Keratinocyte (primary cell): Measurements from ENCODE around the gene ST6GALNAC6. TPM values are rescaled to one million over a fixed set of nuclear protein-coding genes. Genes with fewer than 3 reads are reported as not detected.
"Not testable (repeated sequence)": the region's sequence is repeated elsewhere in the genome, so short reads cannot be mapped to it uniquely, and the experiment has no call there.

Source experiments
- DNase-seq: peaks from one replicate; pipeline ENCODE4 v3.0.0-alpha.2; 2011; ENCODE audit warnings: low read depth, missing footprints, low spot score
- FAIRE-seq: peaks from 2 replicates; lab custom pipeline; 2011; peaks lifted over from hg19 to GRCh38; lab: Jason Lieb, UNC
- H2AFZ ChIP-seq: 2 replicates; pipeline ENCODE4 v1.6.0; 2012; ENCODE audit warnings: low read length, control low read depth, inconsistent platforms; ENCODE audit not compliant: control insufficient read depth
- H3K27ac ChIP-seq: 2 replicates; pipeline ENCODE4 v1.5.1; 2011; ENCODE audit warnings: low read length; ENCODE audit not compliant: control insufficient read depth, insufficient read depth
- H3K27me3 ChIP-seq: 3 replicates; pipeline ENCODE4 v1.6.0; 2011; ENCODE audit warnings: low read length; ENCODE audit not compliant: control insufficient read depth, insufficient read depth; ENCODE audit errors: extremely low read depth
- H3K36me3 ChIP-seq, 2 experiments: 2 replicates in 1 of 2; 3 replicates in 1 of 2; pipeline ENCODE4 v1.5.1; 2011; ENCODE audit warnings: low read length in 2 of 2, mild to moderate bottlenecking in 1 of 2; ENCODE audit not compliant: control insufficient read depth in 2 of 2, insufficient read depth in 2 of 2; ENCODE audit errors: extremely low read depth in 1 of 2
- H3K4me1 ChIP-seq: 3 replicates; pipeline ENCODE4 v1.5.1; 2011; ENCODE audit warnings: low read length; ENCODE audit not compliant: control insufficient read depth, insufficient read depth; ENCODE audit errors: extremely low read depth
- H3K4me2 ChIP-seq: 3 replicates; pipeline ENCODE4 v1.6.0; 2011; ENCODE audit warnings: low read depth, low read length; ENCODE audit not compliant: control insufficient read depth, insufficient read depth; ENCODE audit errors: extremely low read depth
- H3K4me3 ChIP-seq, 3 experiments: fragments of 200-600 bp in 1 of 3; sonication (generic) in 1 of 3; 2 replicates in 2 of 3; 3 replicates in 1 of 3; pipeline ENCODE4 v1.5.1; 2011 to 2016; ENCODE audit warnings: low read length in 3 of 3, mild to moderate bottlenecking in 3 of 3, control low read depth in 2 of 3, inconsistent platforms in 1 of 3, low read depth in 1 of 3, mixed read lengths in 1 of 3, mixed run types in 1 of 3, moderate library complexity in 1 of 3; ENCODE audit not compliant: control insufficient read depth in 2 of 3, insufficient read depth in 2 of 3; ENCODE audit errors: extremely low read depth in 1 of 3
- H3K79me2 ChIP-seq: 2 replicates; pipeline ENCODE4 v1.6.0; 2012; ENCODE audit warnings: low read length; ENCODE audit not compliant: control insufficient read depth, insufficient read depth
- H3K9ac ChIP-seq: 3 replicates; pipeline ENCODE4 v1.6.0; 2011; ENCODE audit warnings: low read length; ENCODE audit not compliant: control insufficient read depth, insufficient read depth; ENCODE audit errors: extremely low read depth
- H3K9me1 ChIP-seq: 3 replicates; pipeline ENCODE4 v1.6.0; 2011; ENCODE audit warnings: low read length; ENCODE audit not compliant: control insufficient read depth, insufficient read depth; ENCODE audit errors: extremely low read depth
- H3K9me3 ChIP-seq: 2 replicates; pipeline ENCODE4 v1.5.1; 2012; ENCODE audit warnings: low read depth, low read length; ENCODE audit not compliant: control insufficient read depth
- H4K20me1 ChIP-seq: 3 replicates; pipeline ENCODE4 v1.6.0; 2011; ENCODE audit warnings: low read length; ENCODE audit not compliant: control insufficient read depth, insufficient read depth; ENCODE audit errors: extremely low read depth
- EZH2 ChIP-seq: IDR thresholded peaks from one replicate; pipeline ENCODE4 v1.6.1; 2012; ENCODE audit warnings: inconsistent platforms, mild to moderate bottlenecking, low read length, moderate library complexity
- dilution Hi-C: fragments of 300-500 bp; cut with MboI; formaldehyde crosslinking; loops from one replicate; pipeline ENCODE4 v1.7.0; 2020; ENCODE audit warnings: low sequenced_read_pairs; ENCODE audit not compliant: extremely low pct_ligation_motif_present
- polyA plus RNA-seq, 5 experiments: library from polyadenylated mRNA; depleted of rRNA in 3 of 5; stranded (reverse) in 3 of 5; stranded (forward) in 1 of 5; unstranded in 1 of 5; fragments of >200 nt; gene quantifications; 1 replicate in 1 of 5; 2 replicates in 3 of 5; 3 replicates in 1 of 5; pipeline versions ENCODE4 v1.2.1 to v1.2.3, GENCODE V29; 2011 to 2012; ENCODE audit warnings: missing spikeins in 2 of 5, low read depth in 1 of 5, low replicate concordance in 1 of 5
- TF ChIP-seq, protein P1 (sequence below), 3 experiments: IDR thresholded peaks in 1 of 3; conservative IDR thresholded peaks in 1 of 3; optimal IDR thresholded peaks in 1 of 3; 2 replicates in 2 of 3; 3 replicates in 1 of 3; pipeline versions ENCODE3 to v1.5.1; 2011; ENCODE audit warnings: low read length in 3 of 3, mild to moderate bottlenecking in 3 of 3, moderate library complexity in 2 of 3, control low read depth in 1 of 3, inconsistent platforms in 1 of 3; ENCODE audit not compliant: insufficient read depth in 2 of 3; ENCODE audit errors: extremely low read depth in 1 of 3

The ST6GALNAC6 gene
- polyA plus RNA-seq, 1 donor (not counting 4 experiments of a cell fraction or from before 2014, with no cell fraction given): 21.1 TPM

DNA sequence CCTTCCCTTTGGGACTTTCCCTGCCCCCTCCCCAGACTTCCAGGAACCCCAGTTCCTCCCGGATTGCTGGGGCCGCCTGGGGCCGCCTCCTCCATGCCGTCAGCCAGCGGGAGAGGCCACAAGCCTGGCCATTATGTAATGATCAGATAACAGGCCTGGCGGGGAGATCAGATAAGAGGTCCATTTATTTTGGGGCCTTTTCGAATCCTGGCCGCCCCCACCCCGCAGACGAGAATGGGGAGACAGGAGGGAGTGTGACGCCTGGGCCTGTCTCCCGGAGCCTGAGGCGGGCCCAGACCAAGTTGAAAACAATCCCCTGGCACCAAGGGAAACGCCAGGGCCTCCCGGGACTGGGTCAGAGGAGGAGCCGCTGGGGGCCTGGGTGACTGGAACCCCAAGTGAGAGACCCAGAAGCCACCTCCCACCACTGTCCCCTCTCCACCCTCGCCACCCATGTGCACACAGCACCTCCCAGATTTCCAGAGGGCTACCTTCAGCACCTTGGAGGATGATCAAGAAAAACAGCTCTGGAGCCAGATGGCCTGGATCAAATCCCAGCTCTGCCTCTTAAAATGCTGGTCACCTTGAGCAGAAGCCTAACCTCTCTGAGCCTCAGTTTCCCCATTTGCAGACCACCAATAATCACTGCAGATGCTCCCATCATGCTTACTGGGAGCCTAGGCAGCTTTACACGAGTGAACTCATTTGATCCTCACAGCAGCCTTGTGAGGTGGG, 52.8 kb downstream of the ST6GALNAC6 start:
- Histone ChIP-seq H3K4me1 (peaks cover 4% of the 10 kb centered on the region), H3K36me3 (no peaks in the 10 kb centered on the region), H3K9me3 (peaks cover 10% of the 10 kb centered on the region), H3K27ac (no peak overlapping the region), H3K4me3 (no peak overlapping the region), H3K79me2 (no peaks in the 10 kb centered on the region), H4K20me1 (no peaks in the 10 kb centered on the region), H3K27me3 (no peaks in the 10 kb centered on the region), H3K4me2 (no peak overlapping the region), H2AFZ (no peak overlapping the region), H3K9me1 (no peaks in the 10 kb centered on the region), H3K9ac (no peak overlapping the region)
- DNase-seq (no peak), FAIRE-seq (no peak)
- dilution Hi-C loops: no loop called here
- TF ChIP-seq, protein P1, sequence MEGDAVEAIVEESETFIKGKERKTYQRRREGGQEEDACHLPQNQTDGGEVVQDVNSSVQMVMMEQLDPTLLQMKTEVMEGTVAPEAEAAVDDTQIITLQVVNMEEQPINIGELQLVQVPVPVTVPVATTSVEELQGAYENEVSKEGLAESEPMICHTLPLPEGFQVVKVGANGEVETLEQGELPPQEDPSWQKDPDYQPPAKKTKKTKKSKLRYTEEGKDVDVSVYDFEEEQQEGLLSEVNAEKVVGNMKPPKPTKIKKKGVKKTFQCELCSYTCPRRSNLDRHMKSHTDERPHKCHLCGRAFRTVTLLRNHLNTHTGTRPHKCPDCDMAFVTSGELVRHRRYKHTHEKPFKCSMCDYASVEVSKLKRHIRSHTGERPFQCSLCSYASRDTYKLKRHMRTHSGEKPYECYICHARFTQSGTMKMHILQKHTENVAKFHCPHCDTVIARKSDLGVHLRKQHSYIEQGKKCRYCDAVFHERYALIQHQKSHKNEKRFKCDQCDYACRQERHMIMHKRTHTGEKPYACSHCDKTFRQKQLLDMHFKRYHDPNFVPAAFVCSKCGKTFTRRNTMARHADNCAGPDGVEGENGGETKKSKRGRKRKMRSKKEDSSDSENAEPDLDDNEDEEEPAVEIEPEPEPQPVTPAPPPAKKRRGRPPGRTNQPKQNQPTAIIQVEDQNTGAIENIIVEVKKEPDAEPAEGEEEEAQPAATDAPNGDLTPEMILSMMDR (optimal IDR thresholded peaks at IDR 0.05 in 1 of 3, IDR thresholded peaks at IDR 0.05 in 1 of 3, conservative IDR thresholded peaks at IDR 0.05 in 1 of 3; ENCODE audit: extremely low read depth in 1 of 3, insufficient read depth in 2 of 3, low read length in 3 of 3): no peak
- no peak for TF ChIP-seq EZH2

DNA sequence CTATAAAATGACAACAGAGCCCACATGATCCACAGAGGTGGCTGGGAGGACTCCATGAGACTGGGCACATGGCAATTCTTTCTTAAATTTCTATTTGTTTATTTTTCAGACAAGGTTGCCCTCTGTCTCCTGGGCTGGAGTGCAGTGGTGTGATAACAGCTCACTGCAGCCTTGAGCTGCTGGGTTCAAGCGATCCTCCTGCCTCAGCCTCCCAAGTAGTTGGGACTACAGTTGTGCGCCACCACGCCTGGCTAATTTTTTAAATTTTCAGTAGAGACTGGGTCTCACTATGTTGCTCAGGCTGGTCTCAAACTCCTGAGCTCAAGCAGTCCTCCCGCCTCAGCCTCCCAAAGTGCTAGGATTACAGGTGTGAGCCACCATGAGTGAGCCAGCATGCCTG, 53.8 kb downstream of the ST6GALNAC6 start:
- not testable (repeated sequence) for H3K4me3 ChIP-seq, H3K79me2 ChIP-seq

More for the DNA sequence above, 53.8 kb downstream of the ST6GALNAC6 start:
- H3K4me2 ChIP-seq, H4K20me1 ChIP-seq, H3K27ac ChIP-seq, H3K9ac ChIP-seq, H2AFZ ChIP-seq, H3K9me3 ChIP-seq, H3K9me1 ChIP-seq, dilution Hi-C loops, H3K36me3 ChIP-seq, FAIRE-seq, DNase-seq, H3K27me3 ChIP-seq, H3K4me1 ChIP-seq: not testable (repeated sequence)
